Neural cell (in vitro differentiated cells): ENCODE results near the gene THEM4. TPM values are rescaled to one million over a fixed set of nuclear protein-coding genes. Genes with fewer than 3 reads are reported as not detected.

Source experiments
- H2AFZ ChIP-seq: fragments of 200-600, 300-800 bp; sonication (generic), shearing (Covaris generic); 2 replicates; pipeline ENCODE4 v1.6.0; 2014; ENCODE audit warnings: low read depth, mild to moderate bottlenecking, antibody characterized with exemption, low read length, moderate library complexity
- H3F3A ChIP-seq: fragments of 200-600 bp; shearing (Covaris generic); 2 replicates; pipeline ENCODE4 v1.6.1; 2016; ENCODE audit warnings: mild to moderate bottlenecking, moderate library complexity, mixed read lengths, antibody characterized with exemption, low read length; ENCODE audit not compliant: insufficient read depth, poor library complexity, severe bottlenecking
- H3K27ac ChIP-seq: fragments of 200-600, 300-800 bp; sonication (generic), shearing (Covaris generic); 2 replicates; pipeline ENCODE4 v1.5.1; 2014; ENCODE audit warnings: mild to moderate bottlenecking, low read length, moderate library complexity
- H3K27me3 ChIP-seq: fragments of 300-800, 200-600 bp; sonication (generic), shearing (Covaris generic); 2 replicates; pipeline ENCODE4 v1.6.0; 2014; ENCODE audit warnings: mild to moderate bottlenecking, low read depth, low read length, moderate library complexity; ENCODE audit not compliant: insufficient read depth
- H3K36me3 ChIP-seq: fragments of 300-800, 200-600 bp; sonication (generic), shearing (Covaris generic); 2 replicates; pipeline ENCODE4 v1.5.1; 2014; ENCODE audit warnings: mild to moderate bottlenecking, antibody characterized with exemption, low read length, moderate library complexity; ENCODE audit not compliant: insufficient read depth
- H3K4me2 ChIP-seq: fragments of 300-800, 200-600 bp; sonication (generic), shearing (Covaris generic); 2 replicates; pipeline ENCODE4 v1.6.0; 2014; ENCODE audit warnings: mild to moderate bottlenecking, low read length
- H3K4me3 ChIP-seq: fragments of 300-800, 200-600 bp; sonication (generic), shearing (Covaris generic); 2 replicates; pipeline ENCODE4 v1.5.1; 2014; ENCODE audit warnings: mild to moderate bottlenecking, low read length, moderate library complexity
- H3K79me2 ChIP-seq: fragments of 200-600 bp; shearing (Covaris generic); replicated peaks from 2 replicates; pipeline ENCODE4 v1.6.0; 2014; ENCODE audit warnings: mild to moderate bottlenecking, low read length, moderate library complexity; ENCODE audit not compliant: insufficient read depth
- H3K9ac ChIP-seq: fragments of 300-800, 200-600 bp; sonication (generic), shearing (Covaris generic); 2 replicates; pipeline ENCODE4 v1.6.1; 2016; ENCODE audit warnings: mild to moderate bottlenecking, low read length, mixed read lengths
- H3K9me2 ChIP-seq: fragments of 200-600 bp; shearing (Covaris generic); 2 replicates; pipeline ENCODE4 v1.6.1; 2016; ENCODE audit warnings: mild to moderate bottlenecking, low read length, mixed read lengths; ENCODE audit not compliant: insufficient read depth
- H3K9me3 ChIP-seq: fragments of 200-600, 300-800 bp; sonication (generic), shearing (Covaris generic); 2 replicates; pipeline ENCODE4 v1.6.1; 2016; ENCODE audit warnings: mild to moderate bottlenecking, mixed run types, low read length, moderate library complexity, mixed read lengths
- H4K20me1 ChIP-seq: fragments of 200-600 bp; shearing (Covaris generic); 2 replicates; pipeline ENCODE4 v1.6.1; 2016; ENCODE audit warnings: mild to moderate bottlenecking, mixed run types; ENCODE audit not compliant: insufficient read depth
- EP300 ChIP-seq: fragments of 450-650 bp; conservative IDR thresholded peaks from 2 replicates; pipeline ENCODE4 v1.6.1; 2014; ENCODE audit warnings: antibody characterized with exemption, mild to moderate bottlenecking, moderate library complexity; ENCODE audit not compliant: poor library complexity, severe bottlenecking
- EZH2 ChIP-seq: fragments of 200-600, 300-800 bp; shearing (Covaris generic), sonication (generic); IDR thresholded peaks from 2 replicates; pipeline ENCODE4 v1.6.1; 2014; ENCODE audit warnings: antibody characterized with exemption, low read length, borderline replicate concordance, mild to moderate bottlenecking; ENCODE audit not compliant: insufficient read depth, poor library complexity, severe bottlenecking
- MXI1 ChIP-seq: fragments of 450-650 bp; conservative IDR thresholded peaks from 2 replicates; pipeline ENCODE4 v1.6.1; 2014; ENCODE audit warnings: antibody characterized with exemption, mild to moderate bottlenecking; ENCODE audit not compliant: poor library complexity, severe bottlenecking
- POLR2AphosphoS5 ChIP-seq: IDR thresholded peaks from 2 replicates; pipeline ENCODE4 v1.6.1; 2012
- RAD21 ChIP-seq: fragments of 450-650 bp; conservative IDR thresholded peaks from 2 replicates; pipeline ENCODE4 v1.6.1; 2014; ENCODE audit warnings: antibody characterized with exemption, mild to moderate bottlenecking, moderate library complexity
- SMC3 ChIP-seq: fragments of 450-650 bp; conservative IDR thresholded peaks from 2 replicates; pipeline ENCODE4 v1.6.1; 2014; ENCODE audit warnings: antibody characterized with exemption, mild to moderate bottlenecking, moderate library complexity; ENCODE audit not compliant: poor library complexity
- TAF1 ChIP-seq: IDR thresholded peaks from 2 replicates; pipeline ENCODE4 v1.6.1; 2012; ENCODE audit warnings: low read depth
- polyA plus RNA-seq: library from polyadenylated mRNA; depleted of rRNA; stranded (reverse); fragments of >200 nt; gene quantifications from 2 replicates; pipeline ENCODE4 v1.2.3, GENCODE V29; 2014
- TF ChIP-seq, protein P1 (sequence below): IDR thresholded peaks from 2 replicates; pipeline ENCODE4 v1.6.1; 2012; ENCODE audit warnings: borderline replicate concordance
- TF ChIP-seq, protein P2 (sequence below): fragments of 450-650 bp; IDR thresholded peaks from 2 replicates; pipeline ENCODE4 v1.5.1; 2014; ENCODE audit warnings: antibody characterized with exemption, mild to moderate bottlenecking, moderate library complexity; ENCODE audit not compliant: poor library complexity, severe bottlenecking

THEM4 gene
- polyA plus RNA-seq, 1 donor from 2014 or later: 11.3 TPM

DNA sequence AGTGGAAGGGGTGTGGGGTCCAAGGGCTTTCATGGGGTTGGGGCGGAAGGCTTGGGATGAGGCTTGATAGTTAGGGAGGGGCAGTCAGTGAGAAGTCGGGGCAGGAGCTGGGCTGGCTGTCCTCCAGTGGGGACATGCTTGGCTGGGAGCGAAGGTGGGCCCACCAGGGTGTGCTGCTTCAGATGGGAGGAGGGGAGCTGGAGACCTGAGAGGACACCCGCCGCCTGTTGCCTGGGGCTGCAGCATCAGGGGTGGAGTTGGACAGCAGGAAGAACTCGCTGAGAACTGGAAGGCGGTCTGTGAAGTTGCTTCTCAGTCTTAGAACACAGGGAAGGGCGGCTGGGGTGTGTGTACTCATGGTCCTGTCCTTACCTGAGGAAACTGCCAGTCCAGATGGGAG is 57.4 kb downstream of the THEM4 start:
- Histone ChIP-seq H3K27ac (no peak overlapping the region), H3K36me3 (no peaks in the 10 kb centered on the region), H3K4me3 (no peak overlapping the region), H3K79me2 (no peaks in the 10 kb centered on the region), H3K4me2 (no peak overlapping the region), H3K9me2 (no peaks in the 10 kb centered on the region), H3K27me3 (no peaks in the 10 kb centered on the region), H4K20me1 (no peaks in the 10 kb centered on the region), H2AFZ (no peak overlapping the region), H3K9ac (no peak overlapping the region), H3K9me3 (no peaks in the 10 kb centered on the region), H3F3A (no peaks in the 10 kb centered on the region)
- TF ChIP-seq EP300: no peak
- TF ChIP-seq TAF1: no peak
- TF ChIP-seq MXI1: no peak
- no peak for TF ChIP-seq SMC3
- TF ChIP-seq EZH2: no peak
- TF ChIP-seq POLR2AphosphoS5: no peak
- TF ChIP-seq RAD21: no peak
- TF ChIP-seq, protein P1, sequence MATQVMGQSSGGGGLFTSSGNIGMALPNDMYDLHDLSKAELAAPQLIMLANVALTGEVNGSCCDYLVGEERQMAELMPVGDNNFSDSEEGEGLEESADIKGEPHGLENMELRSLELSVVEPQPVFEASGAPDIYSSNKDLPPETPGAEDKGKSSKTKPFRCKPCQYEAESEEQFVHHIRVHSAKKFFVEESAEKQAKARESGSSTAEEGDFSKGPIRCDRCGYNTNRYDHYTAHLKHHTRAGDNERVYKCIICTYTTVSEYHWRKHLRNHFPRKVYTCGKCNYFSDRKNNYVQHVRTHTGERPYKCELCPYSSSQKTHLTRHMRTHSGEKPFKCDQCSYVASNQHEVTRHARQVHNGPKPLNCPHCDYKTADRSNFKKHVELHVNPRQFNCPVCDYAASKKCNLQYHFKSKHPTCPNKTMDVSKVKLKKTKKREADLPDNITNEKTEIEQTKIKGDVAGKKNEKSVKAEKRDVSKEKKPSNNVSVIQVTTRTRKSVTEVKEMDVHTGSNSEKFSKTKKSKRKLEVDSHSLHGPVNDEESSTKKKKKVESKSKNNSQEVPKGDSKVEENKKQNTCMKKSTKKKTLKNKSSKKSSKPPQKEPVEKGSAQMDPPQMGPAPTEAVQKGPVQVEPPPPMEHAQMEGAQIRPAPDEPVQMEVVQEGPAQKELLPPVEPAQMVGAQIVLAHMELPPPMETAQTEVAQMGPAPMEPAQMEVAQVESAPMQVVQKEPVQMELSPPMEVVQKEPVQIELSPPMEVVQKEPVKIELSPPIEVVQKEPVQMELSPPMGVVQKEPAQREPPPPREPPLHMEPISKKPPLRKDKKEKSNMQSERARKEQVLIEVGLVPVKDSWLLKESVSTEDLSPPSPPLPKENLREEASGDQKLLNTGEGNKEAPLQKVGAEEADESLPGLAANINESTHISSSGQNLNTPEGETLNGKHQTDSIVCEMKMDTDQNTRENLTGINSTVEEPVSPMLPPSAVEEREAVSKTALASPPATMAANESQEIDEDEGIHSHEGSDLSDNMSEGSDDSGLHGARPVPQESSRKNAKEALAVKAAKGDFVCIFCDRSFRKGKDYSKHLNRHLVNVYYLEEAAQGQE: no peak
- TF ChIP-seq, protein P2, sequence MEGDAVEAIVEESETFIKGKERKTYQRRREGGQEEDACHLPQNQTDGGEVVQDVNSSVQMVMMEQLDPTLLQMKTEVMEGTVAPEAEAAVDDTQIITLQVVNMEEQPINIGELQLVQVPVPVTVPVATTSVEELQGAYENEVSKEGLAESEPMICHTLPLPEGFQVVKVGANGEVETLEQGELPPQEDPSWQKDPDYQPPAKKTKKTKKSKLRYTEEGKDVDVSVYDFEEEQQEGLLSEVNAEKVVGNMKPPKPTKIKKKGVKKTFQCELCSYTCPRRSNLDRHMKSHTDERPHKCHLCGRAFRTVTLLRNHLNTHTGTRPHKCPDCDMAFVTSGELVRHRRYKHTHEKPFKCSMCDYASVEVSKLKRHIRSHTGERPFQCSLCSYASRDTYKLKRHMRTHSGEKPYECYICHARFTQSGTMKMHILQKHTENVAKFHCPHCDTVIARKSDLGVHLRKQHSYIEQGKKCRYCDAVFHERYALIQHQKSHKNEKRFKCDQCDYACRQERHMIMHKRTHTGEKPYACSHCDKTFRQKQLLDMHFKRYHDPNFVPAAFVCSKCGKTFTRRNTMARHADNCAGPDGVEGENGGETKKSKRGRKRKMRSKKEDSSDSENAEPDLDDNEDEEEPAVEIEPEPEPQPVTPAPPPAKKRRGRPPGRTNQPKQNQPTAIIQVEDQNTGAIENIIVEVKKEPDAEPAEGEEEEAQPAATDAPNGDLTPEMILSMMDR: no peak

GRCh38 chr1:151849871-151850270 is 59.4 kb downstream of the THEM4 start:
- Histone ChIP-seq H3K4me2 (no peak overlapping the region), H3K27me3 (no peaks in the 10 kb centered on the region), H3K9me2 (no peaks in the 10 kb centered on the region), H3K4me3 (no peak overlapping the region), H3K36me3 (no peaks in the 10 kb centered on the region), H3F3A (no peaks in the 10 kb centered on the region), H4K20me1 (no peaks in the 10 kb centered on the region), H3K27ac (no peak overlapping the region), H2AFZ (no peak overlapping the region), H3K79me2 (no peaks in the 10 kb centered on the region), H3K9me3 (no peaks in the 10 kb centered on the region), H3K9ac (no peak overlapping the region)
- TF ChIP-seq POLR2AphosphoS5: no peak
- no peak for TF ChIP-seq EP300
- TF ChIP-seq, protein P1: no peak
- TF ChIP-seq, protein P2: no peak
- TF ChIP-seq EZH2: no peak
- TF ChIP-seq SMC3: no peak
- no peak for TF ChIP-seq TAF1
- TF ChIP-seq MXI1: no peak
- TF ChIP-seq RAD21: no peak
